GM21360 (cell line): ENCODE results near the gene RAX.
"Not testable (repeated sequence)": the region's sequence is repeated elsewhere in the genome, so short reads cannot be mapped to it uniquely, and the experiment has no call there.

Experiments used
- ATAC-seq: cut with Tn5 transposase; IDR thresholded peaks from one replicate; pipeline ENCODE4 v1.9.1; 2021; ENCODE audit warnings: mild to moderate bottlenecking, moderate library complexity; ENCODE audit not compliant: unreplicated experiment

Gene RAX

GRCh38 chr18:59273759-59274532, 692 bp upstream of the RAX start:
- ATAC-seq, result no peak

- ATAC-seq, result no peak
Measured at GRCh38 chr18:59272221-59272888, 899 bp downstream of the RAX start.

GRCh38 chr18:59271606-59272220, 1.5 kb downstream of the RAX start:
- ATAC-seq, result no peak

- no peak for ATAC-seq
Measured at GRCh38 chr18:59270689-59271257, 2.5 kb downstream of the RAX start.

- no peak for ATAC-seq
Measured at GRCh38 chr18:59269563-59270119, 3.6 kb downstream of the RAX start.

- ATAC-seq, result peak; percentile 75
Measured at GRCh38 chr18:59268721-59269562, 4.3 kb downstream of the RAX start.

GRCh38 chr18:59268127-59268720, 5.0 kb downstream of the RAX start:
- ATAC-seq, result no peak

- no peak for ATAC-seq
Measured at GRCh38 chr18:59267503-59268126, 5.6 kb downstream of the RAX start.

- no peak for ATAC-seq
Measured at GRCh38 chr18:59266886-59267502, 6.3 kb downstream of the RAX start.

GRCh38 chr18:59266459-59266858, 6.8 kb downstream of the RAX start:
- ATAC-seq, result no peak

- no peak for ATAC-seq
Measured at GRCh38 chr18:59265974-59266369, 7.3 kb downstream of the RAX start.

GRCh38 chr18:59265246-59265973, 7.8 kb downstream of the RAX start:
- ATAC-seq, result no peak

GRCh38 chr18:59264651-59265245, 8.5 kb downstream of the RAX start:
- no peak for ATAC-seq

- no peak for ATAC-seq
Measured at GRCh38 chr18:59264121-59264571, 9.1 kb downstream of the RAX start.

- no peak for ATAC-seq
Measured at GRCh38 chr18:59263661-59264060, 9.6 kb downstream of the RAX start.

- not testable (repeated sequence) for ATAC-seq
Measured at GRCh38 chr18:59262243-59262642, 11.0 kb downstream of the RAX start.

- not testable (repeated sequence) for ATAC-seq
Measured at GRCh38 chr18:59261842-59262241, 11.4 kb downstream of the RAX start.

GRCh38 chr18:59255491-59255890, 17.8 kb downstream of the RAX start:
- ATAC-seq, result not testable (repeated sequence)
